ENCODE measurements around the gene CCDC188.

CCDC188 gene
- total RNA-seq, result 0 to 0.90 (median 0.22) reads per million in 18 experiments

DNA sequence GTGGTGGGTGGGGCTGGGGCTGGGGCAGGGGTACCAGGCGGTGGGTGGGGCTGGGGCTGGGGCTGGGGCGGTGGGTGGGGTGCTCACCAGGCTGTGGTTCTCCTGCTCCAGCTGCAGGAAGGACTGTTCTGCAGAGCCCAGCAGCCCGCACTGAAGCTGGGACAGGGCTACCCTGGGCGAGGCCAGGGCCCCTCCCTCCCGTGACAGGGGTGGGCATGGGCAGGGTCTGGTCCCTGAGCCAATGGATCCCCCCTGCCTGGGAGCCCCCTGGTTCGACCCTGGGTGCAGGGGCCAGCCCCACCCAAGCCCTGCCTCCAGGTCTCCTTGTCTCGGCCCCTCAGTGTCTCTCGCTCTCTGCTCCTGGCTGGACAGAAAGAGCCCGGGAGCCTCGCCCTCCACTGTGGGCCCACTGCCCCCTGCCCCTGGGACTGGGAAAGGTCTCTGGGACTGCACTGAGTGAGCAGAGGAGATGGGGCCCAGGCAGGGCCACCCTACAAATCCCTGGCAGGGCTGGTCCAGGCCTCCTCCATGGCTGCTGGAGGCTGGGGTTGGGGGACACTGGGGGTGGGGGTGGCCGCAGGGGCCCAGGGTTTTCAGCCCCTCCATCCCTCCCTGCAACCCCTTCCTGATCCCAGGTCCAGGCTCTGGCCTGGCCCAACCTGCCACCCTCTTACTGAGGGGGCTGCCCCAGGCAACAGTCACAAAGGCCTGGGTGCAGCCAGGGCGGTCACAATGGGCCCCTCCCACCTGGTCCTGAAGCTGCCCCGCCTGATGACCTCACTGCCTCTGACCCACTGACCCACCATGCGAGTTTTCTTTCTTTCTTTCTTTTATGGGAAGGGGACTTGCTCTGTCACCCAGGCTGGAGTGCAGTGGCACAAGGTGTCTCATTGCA, at the start of gene CCDC188:
CCDC188 (minus strand) TSS at position 675 of the 895 bp plus-strand sequence; CDS start at position 606, 69 bp downstream.
- no peak for DNase-seq

DNA sequence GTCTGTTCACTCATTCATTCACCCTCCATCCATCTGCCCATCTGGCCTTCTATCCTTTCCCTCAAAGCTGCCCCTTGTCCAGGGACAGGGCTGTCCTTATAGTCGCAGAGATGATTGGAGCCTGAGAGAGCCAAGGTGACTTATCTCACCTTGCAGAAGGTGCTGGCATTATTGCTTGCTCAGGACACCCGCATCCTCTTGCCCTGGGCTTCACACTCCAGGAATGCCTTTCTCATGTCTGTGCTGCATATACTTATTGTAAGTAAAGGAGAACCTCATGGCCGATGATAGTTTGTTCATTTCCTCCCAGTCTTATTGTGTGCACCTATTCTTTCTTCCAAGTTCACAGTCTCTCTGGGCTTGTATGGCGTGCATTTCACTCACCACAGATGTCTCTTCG, 49.1 kb upstream of the CCDC188 start:
- DNase-seq, result no peak

DNA sequence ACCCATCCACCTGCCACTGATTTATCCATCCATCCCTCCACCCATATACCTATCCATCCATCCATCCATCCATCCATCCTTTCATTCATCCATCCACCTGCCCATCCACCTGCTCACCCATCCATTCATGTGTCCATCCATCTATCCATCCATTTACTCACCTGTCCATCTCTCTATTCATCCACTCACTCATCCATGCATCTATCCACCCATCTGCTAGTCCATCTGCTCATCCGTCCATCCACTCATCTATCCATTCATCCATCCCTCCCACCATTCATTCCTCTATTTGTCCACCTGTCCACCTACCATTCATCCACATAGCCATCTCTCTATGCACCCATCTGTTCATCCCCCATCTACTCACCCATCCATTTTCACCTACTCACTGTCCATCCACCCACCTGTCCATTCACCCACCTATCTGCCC, 48.6 kb upstream of the CCDC188 start:
- DNase-seq, result no peak

DNA sequence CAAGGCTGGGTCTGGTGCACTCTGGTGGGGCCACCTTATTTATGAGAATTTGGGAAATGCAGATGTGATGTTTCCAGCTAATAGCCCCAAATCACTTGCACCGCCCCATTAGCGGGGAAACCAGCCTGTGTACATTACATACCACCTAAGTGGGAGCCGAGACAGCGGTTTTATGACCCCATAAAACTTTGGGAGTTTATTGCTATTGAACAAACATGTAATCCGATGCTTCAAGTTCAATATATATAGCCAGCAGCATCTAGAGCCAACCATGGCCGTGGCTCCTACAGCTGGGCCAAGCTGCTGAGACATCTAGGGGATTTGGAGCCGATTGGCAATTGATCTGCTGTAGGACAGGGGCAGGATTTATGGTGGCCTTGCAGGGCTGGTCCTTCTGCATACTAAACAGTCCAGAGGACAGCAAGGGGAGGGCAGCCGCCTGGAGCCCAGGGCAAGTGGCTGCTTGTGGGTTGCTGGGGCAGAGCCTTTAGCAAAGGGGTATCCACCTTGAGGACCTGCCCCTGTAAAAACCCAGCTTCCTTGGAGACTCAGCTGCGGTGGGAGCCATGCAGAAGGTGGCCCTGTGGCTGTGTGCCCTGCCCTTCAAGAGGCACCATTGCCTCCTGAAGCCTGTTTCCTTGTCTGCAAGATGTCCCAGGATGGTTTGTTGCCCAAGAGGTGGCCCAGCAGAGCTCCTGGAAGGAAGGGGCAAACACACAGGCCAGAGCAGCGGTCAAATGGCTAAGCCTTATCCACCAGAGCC, 47.9 kb upstream of the CCDC188 start:
- no peak for DNase-seq

DNA sequence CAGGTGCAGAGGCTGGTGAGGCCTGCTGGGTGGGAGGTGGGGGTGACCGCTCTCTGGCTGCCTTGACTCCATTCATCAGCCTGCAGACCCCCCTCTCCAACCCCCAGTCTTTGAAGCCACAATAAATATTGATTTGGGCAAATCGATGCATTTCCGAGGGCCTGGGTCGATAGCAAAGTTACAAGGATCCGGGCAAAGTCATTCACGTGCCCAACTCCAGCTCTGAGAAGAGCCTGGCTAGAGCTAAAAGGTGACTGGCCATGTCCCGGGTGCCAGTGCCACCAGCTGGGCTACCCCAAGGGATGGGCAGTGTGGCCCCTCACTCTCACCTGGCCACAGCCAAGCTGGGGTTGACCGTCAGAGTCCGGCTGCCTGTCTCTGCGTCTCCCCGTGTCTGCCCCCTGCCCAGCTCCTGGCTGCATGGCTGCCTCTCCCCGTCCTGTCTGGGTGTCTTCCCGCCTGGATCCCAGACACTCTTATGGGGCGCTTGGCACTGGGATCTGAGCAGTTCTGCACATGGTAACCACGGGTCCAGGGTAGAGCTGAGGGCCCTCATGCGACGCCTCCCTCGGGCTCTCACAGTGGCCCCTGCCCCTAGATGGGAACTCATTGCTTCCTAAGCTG, 46.7 kb upstream of the CCDC188 start:
- DNase-seq, result no peak

DNA sequence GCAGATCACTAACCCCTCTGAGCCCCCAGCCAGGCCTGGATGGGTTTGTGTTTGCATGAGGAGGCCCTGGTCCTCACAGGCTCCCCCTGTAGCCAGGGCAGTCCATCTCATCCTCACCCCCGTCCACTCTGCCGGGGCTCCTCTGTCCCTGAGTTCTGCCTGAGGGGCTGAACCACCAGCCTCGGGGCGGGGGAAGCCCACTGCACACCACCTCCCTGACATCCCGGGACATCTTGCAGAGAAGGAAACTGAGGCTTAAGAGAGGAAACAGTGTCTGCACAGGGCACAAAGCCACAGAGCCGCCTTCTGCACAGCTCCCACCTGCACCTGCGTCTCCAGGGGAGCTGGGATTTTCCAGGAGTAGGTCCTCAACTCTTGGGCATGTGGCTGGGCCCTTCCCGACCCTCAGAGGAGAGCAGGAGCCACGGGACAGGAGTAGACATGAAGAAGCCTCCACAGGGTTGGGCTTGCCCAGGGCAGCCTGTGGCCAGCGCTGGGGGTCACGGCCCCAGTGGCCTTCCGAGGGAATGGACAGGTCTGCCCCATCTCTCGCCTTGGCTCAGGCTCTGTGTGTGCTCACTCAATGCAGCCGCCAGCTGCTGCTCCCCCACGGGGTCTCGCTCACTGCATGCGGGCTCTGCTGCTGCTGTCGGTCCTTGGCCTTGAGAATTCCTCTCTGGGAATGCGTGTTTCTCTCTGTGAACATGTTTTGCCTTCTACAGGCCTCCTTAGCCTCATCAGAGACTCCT, 45.4 kb upstream of the CCDC188 start:
- DNase-seq, result no peak

DNA sequence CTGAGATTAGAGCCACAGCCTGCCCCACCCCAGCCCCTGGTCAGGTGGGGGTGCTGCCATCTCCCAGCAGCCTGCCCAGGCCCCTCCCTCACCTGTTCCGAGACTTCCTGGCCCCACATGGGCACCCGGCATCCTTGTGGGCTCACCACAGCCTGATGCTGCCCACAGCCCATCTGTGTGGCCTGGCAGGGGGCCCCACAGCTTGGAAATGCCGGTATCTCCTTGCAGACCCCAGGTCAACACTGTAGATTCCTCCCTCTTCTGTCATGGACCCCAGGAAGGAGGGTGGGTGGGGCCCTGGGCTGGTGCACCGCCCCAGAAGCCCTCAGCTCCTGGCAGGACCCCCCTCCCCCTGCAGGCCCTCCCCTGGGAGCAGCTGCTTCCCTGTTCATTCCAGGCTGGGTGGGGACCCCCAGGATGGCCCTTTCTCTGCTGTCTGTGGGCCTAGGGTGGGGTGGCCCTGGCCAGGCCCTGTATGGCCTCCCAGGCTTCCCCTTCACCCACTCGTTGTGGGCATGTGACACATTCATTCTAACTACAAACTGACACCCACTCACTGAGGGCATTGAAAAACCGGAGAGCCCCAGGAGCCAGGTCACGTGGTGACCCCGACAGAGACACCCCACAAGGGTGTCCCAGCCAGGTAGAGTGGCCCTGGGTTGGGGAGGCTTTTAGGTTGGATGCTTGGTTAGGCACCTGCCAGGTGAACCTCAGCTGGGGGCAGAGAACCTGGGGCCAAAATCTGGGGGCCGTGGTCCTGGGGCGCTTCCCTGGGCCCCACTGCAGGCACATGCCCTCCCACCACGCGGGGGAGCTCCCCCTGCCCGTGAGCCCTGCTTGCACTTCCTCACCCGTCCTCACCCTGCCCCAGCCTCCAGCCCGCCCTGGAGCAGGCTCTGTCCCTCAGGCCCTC, 44.1 kb upstream of the CCDC188 start:
- peak; percentile 54 to 83 for DNase-seq

DNA sequence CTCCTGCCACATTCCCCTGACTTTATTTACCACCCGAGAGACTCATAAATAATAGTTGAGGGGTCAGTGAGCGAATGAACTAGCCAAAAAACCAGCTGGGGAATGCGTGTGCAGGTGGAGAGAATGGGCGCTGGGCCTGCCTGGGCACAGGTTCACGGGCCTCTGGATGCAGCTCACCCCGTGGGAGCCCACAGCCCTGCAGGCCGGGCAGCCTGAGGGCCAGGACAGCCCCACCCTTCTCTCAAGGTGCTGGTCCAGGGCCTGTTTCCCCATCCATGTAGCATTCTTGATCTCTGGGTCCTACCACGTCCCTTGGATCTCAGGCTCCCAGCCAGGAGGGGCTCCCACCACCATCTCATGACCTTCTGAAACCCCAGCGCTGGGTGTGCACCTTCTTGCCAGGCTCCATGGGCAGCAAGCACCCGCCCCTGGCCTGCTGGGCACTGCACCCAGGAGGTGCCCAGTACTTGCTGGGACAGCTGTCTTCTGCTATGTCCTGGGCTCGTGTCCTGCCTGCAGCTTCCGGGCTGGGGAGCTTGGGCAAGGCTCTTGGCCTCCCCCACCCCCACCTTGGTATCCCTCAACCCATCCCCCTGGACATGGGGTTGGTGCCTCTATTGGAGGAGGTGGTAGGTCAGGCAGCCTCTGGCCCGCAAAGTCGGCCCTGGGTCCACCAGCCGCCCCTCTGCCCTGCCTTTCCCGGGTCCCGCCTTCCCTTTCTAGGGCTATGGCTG, 43.1 kb upstream of the CCDC188 start:
- no peak for DNase-seq

DNA sequence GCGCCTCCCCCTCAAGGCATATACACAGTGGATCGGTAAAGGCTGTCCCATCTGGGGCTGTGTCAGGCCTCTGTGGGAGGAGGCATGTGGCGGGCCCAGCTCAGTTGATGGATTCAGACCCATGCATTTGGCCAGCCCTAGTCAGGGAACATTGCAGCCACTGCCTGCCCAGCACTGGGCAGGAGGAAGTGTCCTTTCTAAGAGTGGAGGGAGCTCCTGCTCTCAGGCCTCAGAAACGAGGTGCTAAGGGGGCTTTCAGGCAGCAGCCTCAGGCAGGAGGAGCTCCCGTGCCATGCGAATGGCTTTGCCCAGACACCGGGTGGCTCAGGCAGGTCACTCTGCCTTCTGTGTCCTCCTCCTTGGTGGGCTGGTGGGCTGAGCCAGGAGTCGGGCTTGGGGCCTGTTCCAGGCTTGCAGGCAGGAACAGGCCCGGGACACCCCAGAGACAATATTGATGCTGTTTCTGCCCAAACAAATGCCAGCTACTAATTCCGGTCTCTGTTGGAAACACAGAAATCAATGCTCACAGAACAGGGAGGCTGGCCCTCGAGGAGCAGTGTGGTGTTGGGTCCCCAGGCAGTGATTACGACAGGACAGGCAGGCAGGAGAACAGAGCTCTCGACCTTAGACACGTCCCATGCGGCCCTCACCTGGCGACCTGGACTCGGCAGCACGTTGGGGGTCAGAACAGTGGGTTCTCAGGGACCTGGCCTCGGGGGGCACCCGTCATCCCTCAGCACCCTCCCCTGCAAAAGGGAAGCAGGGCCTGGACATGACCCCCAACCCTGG, 42.3 kb upstream of the CCDC188 start:
- no peak for DNase-seq

DNA sequence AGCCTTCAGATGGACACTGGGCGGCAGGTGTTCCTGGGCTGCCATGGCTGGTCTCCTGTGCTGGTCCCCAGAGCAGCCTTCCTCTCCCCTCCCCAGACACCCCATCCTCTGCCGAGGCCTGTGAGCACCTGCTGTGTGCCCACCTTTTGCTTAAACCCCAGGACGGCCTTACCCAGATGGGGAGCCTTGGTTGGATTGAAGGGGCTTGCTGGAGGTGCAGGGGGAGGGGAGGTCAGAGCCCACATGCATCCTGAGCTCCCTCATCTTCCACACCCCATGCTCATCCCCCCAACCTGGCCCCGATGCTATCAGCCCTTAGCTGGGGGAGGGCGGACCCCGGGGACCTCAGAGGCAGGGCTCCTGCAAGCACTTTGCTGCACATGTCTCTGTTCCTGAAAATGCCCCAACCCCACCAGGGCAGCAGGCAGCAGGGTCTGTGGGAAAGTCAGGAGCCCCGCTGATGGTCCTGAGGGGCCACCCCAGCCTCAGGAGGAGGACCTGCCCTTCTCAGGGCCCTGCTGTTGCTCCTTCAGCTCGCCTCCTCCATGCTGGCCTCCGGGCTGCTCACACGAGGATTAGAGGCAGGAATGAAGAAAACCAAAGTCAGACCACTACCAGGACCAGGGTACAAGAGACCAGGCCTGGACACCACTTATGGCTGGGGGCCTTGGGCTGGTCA, 41.6 kb upstream of the CCDC188 start:
- no peak for DNase-seq

DNA sequence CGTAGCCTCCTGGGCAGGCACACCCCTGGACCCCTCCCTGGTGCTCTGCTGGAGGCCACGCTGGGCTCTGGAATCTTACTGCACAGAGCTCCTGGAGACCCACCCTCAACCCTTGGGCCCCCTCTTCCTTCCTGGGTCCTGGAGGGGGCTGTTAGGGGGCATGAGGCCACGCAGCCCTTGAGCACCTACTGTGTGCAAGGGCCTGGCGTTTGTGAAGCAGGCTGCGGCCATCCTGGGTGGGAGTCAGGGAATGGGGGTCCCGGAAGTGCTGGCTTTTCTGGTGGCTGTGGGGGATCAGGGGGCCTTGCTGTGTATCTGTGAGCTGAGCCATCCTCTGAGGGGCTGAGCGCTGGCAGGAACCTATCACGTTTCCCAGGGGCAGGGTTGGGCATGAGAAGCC, 40.9 kb upstream of the CCDC188 start:
- DNase-seq, result no peak

DNA sequence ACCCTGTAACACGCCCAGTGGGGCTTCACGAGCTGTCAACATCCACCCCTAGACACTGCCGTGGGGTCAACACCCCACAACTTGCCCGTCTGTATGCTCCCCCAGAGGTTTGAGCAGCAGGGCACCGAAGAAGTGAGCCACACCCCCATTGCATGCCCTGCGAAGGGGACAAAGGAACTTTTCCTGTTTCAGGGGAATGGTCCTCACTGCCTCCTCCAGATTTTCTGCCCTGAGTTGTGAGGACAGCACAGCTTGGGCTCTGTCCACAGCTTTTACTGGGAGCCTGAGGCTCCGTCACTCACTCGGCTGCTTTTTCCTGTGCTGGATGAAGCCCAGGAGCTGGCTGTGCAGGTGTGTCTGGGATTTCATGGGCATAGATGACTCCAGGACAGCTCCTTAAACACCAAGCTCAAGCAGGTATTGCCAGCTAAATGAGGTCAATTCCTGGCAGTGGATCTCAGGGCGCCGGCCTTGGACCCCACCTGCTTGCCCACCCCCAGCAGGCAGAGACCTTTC, 40.2 kb upstream of the CCDC188 start:
- DNase-seq, result no peak

DNA sequence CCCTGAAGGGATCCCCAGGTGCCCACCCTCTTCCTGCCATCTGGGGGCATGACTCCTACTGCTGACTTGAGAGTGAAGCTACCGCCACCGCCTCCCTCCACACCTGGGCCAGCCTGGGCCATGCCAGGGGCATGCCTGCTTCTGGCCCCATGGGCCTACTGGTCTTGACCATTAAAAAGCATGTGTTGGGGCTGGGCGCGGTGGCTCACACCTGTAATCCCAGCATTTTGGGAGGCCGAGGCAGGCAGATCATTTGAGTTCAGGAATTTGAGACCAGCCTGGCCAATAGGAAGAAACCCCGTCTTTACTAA, 37.7 kb upstream of the CCDC188 start:
- no peak for DNase-seq

DNA sequence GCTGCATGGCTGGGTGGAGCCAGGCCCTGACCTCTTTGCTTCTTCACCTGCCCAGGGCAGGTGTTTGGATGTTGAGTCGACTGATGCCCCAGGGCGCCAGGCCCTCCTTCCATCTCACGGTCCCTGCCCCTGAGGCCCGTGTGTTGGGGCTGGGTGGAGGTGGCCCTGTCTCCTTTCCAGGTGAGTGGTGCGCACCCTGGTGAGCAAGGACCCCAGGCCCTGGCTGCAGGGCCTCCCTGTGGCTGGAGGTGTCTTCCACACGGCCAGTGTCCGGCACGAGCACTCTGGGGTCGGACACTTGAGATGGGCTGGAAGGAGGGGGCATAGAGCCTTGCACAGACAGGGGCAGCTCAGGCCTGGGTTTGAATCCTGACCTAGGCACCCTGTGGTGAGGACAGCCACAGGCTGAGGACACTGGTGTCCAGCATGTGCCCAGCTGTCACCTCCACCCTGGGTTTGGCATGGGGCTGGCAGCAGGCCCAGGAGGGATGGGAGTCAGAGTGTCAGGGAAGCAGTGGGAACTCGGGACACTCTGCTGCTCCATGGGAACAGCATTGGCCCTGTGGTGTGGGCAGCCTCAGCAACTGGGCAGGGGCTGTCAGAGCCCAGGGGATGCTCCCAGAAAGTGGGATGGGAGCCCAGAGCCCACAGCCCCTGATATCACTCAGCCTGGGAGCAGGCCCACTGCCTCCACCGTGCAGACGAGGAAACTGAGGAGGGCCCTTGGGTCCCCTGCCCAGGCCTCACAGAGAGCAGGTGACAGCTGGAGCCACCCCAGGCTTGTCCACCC, 37.1 kb upstream of the CCDC188 start:
- no peak for DNase-seq

DNA sequence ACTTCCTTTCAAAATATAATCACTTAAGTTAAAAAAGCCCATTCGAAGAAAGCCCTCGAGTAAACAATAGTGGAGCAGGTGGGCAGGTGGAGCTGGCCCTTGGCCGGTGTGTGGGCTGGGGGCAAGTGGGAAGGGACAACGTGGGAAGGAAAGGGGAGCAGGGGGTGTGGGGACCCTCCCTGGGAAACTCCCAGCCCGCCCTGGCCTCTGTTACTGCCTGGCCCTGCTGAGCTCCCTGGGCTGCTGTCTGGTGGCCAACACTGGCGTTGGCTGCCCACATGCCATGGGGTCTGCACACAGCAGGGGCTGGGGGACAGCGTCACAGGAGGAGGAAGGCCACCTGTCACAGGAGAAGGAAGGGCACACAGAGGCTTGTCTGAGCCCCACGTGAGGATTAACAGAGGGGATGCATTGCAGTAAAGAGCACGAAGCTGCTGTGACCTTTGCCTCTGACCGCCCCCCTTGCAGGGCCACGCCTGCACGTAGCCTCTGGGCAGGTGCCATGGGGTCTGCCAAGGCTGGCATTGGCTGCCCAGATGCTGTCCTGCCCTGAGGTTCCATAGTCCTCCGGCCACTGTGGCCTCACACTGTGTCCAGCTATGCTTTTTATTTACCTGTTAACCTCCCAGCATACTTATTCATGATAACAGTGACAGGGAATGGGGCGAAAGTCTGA, 36.2 kb upstream of the CCDC188 start:
- DNase-seq, result no peak

DNA sequence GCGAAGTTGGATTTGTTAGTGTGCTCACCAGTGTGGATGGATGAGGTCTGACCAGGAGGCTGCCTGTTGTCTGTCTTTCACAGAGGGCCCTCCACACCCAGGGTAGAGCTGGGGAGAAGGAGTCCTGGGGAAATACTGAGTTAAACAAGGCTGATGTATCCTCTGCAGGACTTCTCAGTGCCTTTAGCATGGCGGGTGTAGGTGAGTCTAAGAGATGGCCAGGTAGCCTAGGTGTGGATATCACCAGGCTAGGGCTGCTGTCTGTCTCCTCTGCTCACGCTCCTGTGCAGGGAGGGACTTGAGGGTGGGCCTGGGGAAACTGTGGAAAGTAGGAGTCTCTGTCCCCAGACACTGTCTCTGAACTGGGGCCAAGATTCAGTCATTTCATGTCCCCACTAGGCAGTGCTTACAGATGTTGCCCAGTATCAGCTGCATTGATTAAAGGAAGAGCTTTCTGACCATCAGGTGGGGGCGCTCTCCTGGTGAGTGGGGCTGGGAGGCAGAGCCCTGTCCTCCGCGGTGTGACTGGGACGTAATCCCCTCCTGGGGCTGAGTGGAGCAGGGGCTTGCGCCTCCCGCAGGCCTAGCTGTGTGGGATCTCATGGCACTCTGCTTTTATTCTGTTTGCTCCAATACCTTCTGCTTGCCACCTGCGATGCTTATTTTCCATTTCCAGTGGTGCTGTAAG, 35.5 kb upstream of the CCDC188 start:
- no peak for DNase-seq

DNA sequence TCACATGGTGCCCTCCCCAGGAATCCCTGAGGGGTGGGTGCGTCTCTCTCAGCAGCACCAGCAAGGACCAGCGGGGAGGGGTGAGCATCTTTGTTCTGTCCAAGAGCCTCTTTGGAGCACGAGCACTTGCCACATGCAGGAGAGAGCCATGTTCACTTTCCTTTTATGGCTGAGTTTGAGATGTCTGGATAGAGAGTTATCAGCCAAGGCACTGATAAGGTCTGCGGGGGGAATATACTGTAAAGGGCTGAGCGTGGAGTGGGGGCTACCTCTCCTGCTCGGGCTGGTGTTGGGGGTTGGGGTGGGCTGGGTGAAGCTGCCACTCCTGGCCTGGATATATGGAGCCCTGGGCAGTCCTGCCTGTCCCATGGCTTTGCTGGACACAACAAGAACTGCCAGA, 34.9 kb upstream of the CCDC188 start:
- no peak for DNase-seq
